NB4 (cell line): ENCODE data around the gene RNF183.

Experiments used
- DNase-seq: peaks from one replicate; pipeline ENCODE4 v3.0.0; 2010; ENCODE audit warnings: low read depth
- H3K4me3 ChIP-seq: one replicate; pipeline ENCODE4 v1.5.1; 2011; ENCODE audit warnings: mild to moderate bottlenecking, low read depth, low read length, moderate library complexity
- CTCF ChIP-seq: IDR thresholded peaks from one replicate; pipeline ENCODE4 v1.5.1; 2012; ENCODE audit warnings: low read depth, low read length
- MAX ChIP-seq: IDR thresholded peaks from 2 replicates; pipeline ENCODE4 v1.6.1; 2011; ENCODE audit warnings: low read depth, low read length
- MYC ChIP-seq: IDR thresholded peaks from 2 replicates; pipeline ENCODE4 v1.6.1; 2011; ENCODE audit warnings: low read depth, low read length
- POLR2A ChIP-seq: IDR thresholded peaks from 2 replicates; pipeline ENCODE4 v1.6.1; 2011; ENCODE audit warnings: mild to moderate bottlenecking; ENCODE audit not compliant: insufficient read length; ENCODE audit errors: extremely low read depth

RNF183 gene

DNA sequence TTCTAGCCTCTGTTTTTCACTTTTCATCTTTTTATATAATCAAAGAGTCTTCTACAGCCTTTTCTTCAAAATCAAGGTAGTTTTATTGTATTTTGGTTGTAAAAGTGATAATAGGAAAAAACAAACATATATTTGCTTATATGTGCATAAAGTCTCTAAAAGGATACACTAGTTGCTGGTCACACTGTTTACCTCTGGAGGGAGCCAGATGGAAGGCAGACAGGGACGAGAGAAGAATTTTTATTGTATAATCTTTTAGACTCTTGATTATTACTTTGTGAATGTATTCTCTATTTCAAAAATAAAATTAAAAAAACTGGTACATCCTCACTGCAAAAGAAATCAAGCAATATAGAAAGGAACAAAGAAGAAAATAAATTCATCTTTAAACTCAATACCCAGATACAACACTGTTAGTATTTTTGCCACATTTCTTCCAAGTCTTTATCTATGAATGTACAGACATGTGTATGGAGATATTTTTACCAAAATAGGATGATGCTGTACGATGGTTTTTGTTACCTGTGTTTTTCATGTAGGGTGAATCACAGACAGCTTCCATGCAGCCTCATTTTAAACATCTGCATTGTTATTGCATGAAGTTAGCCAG is 6.1 kb upstream of the RNF183 start:
- TF ChIP-seq POLR2A (no peak), MYC (no peak), CTCF (peak; percentile 72), MAX (no peak)
- H3K4me3 ChIP-seq: no peak overlapping the region
- DNase-seq: peak; percentile 52

DNA sequence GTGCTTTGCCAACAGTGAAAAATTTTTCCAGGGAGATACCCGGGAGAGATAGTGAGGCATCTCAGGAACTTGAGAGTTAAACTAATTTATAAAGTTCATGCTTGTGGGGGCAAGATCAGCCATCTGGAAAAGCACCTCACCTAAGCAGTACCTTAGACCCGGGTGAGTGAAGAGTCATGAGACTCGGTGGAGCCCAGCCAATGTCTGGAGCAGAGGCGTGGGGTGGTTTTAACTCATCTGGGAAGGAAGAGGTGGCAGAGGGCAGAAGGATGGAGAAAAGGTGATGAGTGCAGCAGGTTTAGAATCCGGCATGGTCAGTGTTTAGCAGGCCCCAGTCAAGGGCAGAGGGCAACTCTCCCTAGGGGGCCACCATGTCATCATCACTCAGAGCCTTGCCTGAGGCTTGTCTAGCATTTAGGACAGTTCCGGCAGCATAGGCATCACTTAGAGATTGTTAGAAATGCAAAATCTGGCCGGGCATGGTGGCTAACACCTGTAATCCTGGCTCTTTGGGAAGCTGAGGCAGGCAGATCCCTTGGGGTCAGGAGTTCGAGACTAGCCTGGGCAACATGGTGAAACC is 4.3 kb upstream of the RNF183 start:
- H3K4me3 ChIP-seq: no peak overlapping the region
- no peak for TF ChIP-seq MAX
- no peak for TF ChIP-seq POLR2A
- TF ChIP-seq CTCF: no peak
- no peak for DNase-seq

- TF ChIP-seq CTCF: no peak
- TF ChIP-seq MAX: no peak
- TF ChIP-seq POLR2A: no peak
- no peak for TF ChIP-seq MYC
- H3K4me3 ChIP-seq: no peak overlapping the region
- no peak for DNase-seq
These were observed 3.4 kb upstream of the RNF183 start for GRCh38 chr9:113306566-113306965.

GRCh38 chr9:113301548-113301947 is 1.6 kb downstream of the RNF183 start:
- H3K4me3 ChIP-seq: no peak overlapping the region
- peak; percentile 28 for DNase-seq
- TF ChIP-seq POLR2A (no peak), MYC (no peak), MAX (no peak), CTCF (no peak)

- TF ChIP-seq MYC (no peak), POLR2A (no peak), CTCF (no peak), MAX (no peak)
- DNase-seq: peak; percentile 53
- no peak overlapping the region for H3K4me3 ChIP-seq
These were observed 3.3 kb downstream of the RNF183 start for GRCh38 chr9:113299800-113300292.
